HG03354 (cell line): ENCODE data around the gene DPP7.

Source experiments
- ATAC-seq: cut with Tn5 transposase; IDR thresholded peaks from one replicate; pipeline ENCODE4 v1.9.1; 2021; ENCODE audit warnings: mild to moderate bottlenecking; ENCODE audit not compliant: unreplicated experiment, poor library complexity, severe bottlenecking

The DPP7 gene

GRCh38 chr9:137096785-137097546, 17.6 kb downstream of the DPP7 start:
- ATAC-seq, result no peak

- ATAC-seq, result no peak
These were observed 18.6 kb downstream of the DPP7 start for GRCh38 chr9:137095664-137096517.

- ATAC-seq, result no peak
These were observed 25.1 kb downstream of the DPP7 start for GRCh38 chr9:137089232-137089947.

GRCh38 chr9:137088121-137088520, 26.4 kb downstream of the DPP7 start:
- no peak for ATAC-seq

- peak; percentile 2 for ATAC-seq
These were observed 27.1 kb downstream of the DPP7 start for GRCh38 chr9:137087409-137087925.

GRCh38 chr9:137086531-137087408, 27.8 kb downstream of the DPP7 start, which contains the start of gene MAN1B1:
TSS of gene MAN1B1 (plus strand) at chr9:137086985. CDS start at chr9:137087000, 15 bp downstream.
- ATAC-seq, result peak; percentile 88

GRCh38 chr9:137085920-137086530, 28.5 kb downstream of the DPP7 start:
- ATAC-seq, result peak; percentile 12

GRCh38 chr9:137084526-137084925, 30.0 kb downstream of the DPP7 start:
- no peak for ATAC-seq

GRCh38 chr9:137083394-137084004, 31.0 kb downstream of the DPP7 start:
- ATAC-seq, result no peak

- ATAC-seq, result no peak
These were observed 31.6 kb downstream of the DPP7 start for GRCh38 chr9:137082925-137083290.

- ATAC-seq, result no peak
These were observed 32.2 kb downstream of the DPP7 start for GRCh38 chr9:137082222-137082924.

GRCh38 chr9:137080260-137081122, 34.0 kb downstream of the DPP7 start:
- no peak for ATAC-seq

GRCh38 chr9:137079401-137079787, 35.1 kb downstream of the DPP7 start:
- ATAC-seq, result no peak

GRCh38 chr9:137078701-137079400, 35.7 kb downstream of the DPP7 start:
- no peak for ATAC-seq

GRCh38 chr9:137077758-137078693, 36.5 kb downstream of the DPP7 start:
- peak; percentile 37 for ATAC-seq
